Epithelial cell of esophagus (primary cell): ENCODE measurements around the gene MAPK8IP3.
"Not testable (repeated sequence)": the region's sequence is repeated elsewhere in the genome, so short reads cannot be mapped to it uniquely, and the experiment has no call there.

Experiments used
- DNase-seq: peaks from one replicate; pipeline ENCODE4 v3.0.0; 2010; ENCODE audit warnings: low read depth
- H3K4me3 ChIP-seq: 2 replicates; pipeline ENCODE4 v1.5.1; 2011; ENCODE audit warnings: mild to moderate bottlenecking, low read length, control low read depth
- TF ChIP-seq, protein P1 (sequence below): IDR thresholded peaks from 2 replicates; pipeline ENCODE4 v1.5.1; 2011; ENCODE audit warnings: low read depth, mild to moderate bottlenecking, low read length, control low read depth, inconsistent platforms; ENCODE audit not compliant: insufficient read depth; ENCODE audit errors: missing control alignments

MAPK8IP3 gene

GRCh38 chr16:1792836-1793577, 87.0 kb downstream of the MAPK8IP3 start:
- TF ChIP-seq, protein P1, sequence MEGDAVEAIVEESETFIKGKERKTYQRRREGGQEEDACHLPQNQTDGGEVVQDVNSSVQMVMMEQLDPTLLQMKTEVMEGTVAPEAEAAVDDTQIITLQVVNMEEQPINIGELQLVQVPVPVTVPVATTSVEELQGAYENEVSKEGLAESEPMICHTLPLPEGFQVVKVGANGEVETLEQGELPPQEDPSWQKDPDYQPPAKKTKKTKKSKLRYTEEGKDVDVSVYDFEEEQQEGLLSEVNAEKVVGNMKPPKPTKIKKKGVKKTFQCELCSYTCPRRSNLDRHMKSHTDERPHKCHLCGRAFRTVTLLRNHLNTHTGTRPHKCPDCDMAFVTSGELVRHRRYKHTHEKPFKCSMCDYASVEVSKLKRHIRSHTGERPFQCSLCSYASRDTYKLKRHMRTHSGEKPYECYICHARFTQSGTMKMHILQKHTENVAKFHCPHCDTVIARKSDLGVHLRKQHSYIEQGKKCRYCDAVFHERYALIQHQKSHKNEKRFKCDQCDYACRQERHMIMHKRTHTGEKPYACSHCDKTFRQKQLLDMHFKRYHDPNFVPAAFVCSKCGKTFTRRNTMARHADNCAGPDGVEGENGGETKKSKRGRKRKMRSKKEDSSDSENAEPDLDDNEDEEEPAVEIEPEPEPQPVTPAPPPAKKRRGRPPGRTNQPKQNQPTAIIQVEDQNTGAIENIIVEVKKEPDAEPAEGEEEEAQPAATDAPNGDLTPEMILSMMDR, result no peak
- DNase-seq, result no peak
- no peak overlapping the region for H3K4me3 ChIP-seq

- H3K4me3 ChIP-seq, result no peak within 1 kb of the TSS
- DNase-seq, result no peak
- TF ChIP-seq, protein P1, result no peak
Measured at GRCh38 chr16:1793578-1794220, 87.7 kb downstream of the MAPK8IP3 start, which contains the start of gene IGFALS. Gene IGFALS, minus strand, starts transcription at chr16:1793705. Its CDS starts 53 bp downstream, at chr16:1793652.

DNA sequence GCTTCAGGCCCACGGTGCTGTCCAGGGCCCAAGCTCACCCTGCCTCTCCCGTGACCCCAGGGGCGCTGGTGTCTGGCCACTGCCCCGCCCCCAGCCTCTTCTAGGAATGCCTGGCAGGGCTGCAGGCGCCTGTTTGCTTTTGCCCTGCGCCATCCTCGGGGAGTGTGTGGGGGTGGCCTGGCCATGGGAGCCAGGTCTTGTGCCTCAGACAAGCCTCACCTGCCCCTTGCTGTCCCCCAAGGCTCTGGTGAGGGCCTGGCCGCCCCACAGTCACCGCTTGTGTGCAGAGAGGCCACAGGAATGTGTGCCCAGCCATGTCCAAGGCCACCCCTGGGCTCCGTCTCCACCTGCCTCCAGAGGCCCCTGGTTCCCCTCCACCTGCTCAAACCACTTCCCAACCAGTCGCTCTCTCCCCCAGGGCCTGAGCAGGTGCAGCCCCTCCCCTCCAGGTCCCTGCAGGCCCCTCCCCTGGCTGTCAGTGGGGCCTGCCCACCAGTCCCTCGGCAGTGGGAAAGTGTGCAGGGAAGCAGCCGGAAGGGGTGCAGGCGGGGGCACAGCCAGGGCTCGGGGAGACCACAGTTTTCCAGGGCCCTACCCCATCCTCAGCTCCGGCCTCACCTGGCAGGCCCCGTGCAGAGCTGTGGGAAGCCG, 88.4 kb downstream of the MAPK8IP3 start:
- H3K4me3 ChIP-seq, result no peak overlapping the region
- no peak for DNase-seq
- TF ChIP-seq, protein P1, result no peak

- DNase-seq, result no peak
- TF ChIP-seq, protein P1, result no peak
- H3K4me3 ChIP-seq, result no peak overlapping the region
Measured at GRCh38 chr16:1794908-1795666, 89.1 kb downstream of the MAPK8IP3 start.

DNA sequence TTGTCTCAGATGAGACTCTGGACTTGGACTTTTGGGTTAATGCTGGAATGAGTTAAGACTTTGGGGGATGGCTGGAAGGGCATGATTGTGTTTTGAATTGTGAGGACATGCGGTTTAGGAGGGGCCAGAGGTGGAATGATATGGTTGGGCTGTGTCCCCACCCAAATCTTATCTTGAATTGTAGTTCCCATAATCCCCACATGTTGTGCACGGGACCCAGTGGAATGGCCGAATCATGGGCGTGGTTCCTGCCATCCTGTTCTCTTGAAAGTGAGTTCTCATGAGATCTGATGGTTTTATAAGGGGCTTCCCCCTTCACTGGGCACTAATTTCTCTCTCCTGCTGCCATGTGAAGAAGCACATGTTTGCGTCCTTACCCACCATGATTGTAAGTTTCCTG, 93.3 kb downstream of the MAPK8IP3 start:
- H3K4me3 ChIP-seq, DNase-seq: not testable (repeated sequence)

GRCh38 chr16:1800701-1801100, 94.7 kb downstream of the MAPK8IP3 start:
- TF ChIP-seq, protein P1, result no peak
- no peak for DNase-seq
- no peak overlapping the region for H3K4me3 ChIP-seq

DNA sequence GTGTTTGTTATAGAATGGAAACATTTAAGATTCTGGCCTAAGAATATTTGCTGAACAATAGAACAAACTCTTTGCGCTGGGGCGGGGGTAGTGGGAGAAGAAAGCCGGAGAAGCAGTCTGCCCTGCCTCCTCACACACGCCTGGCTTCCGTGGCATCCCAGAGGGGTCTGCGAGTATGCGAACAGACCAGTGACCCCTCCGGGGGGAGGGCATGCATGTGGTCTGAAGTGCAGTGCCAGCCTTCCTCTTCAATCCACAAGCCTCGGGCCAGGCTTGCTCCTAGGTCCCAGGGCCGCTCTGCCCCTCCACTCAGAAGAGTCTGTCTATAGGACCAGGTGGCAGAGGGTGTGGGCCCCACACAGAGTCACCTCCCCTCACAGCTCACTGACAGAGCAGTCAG, 101.6 kb downstream of the MAPK8IP3 start:
- DNase-seq, result no peak
- TF ChIP-seq, protein P1, result no peak
- no peak overlapping the region for H3K4me3 ChIP-seq
